Activated T-helper 1 cell treated with anti-CD3 and anti-CD28 coated beads, Interleukin-12 subunit alpha, Interleukin-12 subunit beta, Interleukin-2, Interleukin-4 antibody, amounts not matched to agents 30 ng/mL and 10 ng/mL and 1 ng/mL, durations not matched to agents 14 hours and 24 hours and 36 hours (primary cell): Measurements from ENCODE around the gene SIKE1. TPM values are rescaled to one million over a fixed set of nuclear protein-coding genes. Genes with fewer than 3 reads are reported as not detected.
A peak's percentile ranks its signal among the peaks of the same experiment; 100 is the strongest.
"Not testable (repeated sequence)": the region's sequence is repeated elsewhere in the genome, so short reads cannot be mapped to it uniquely, and the experiment has no call there.

Source experiments
- DNase-seq: peaks from one replicate; pipeline ENCODE4 v3.0.0; 2021; ENCODE audit warnings: low spot score
- H3K27ac Mint-ChIP-seq: one replicate; pipeline ENCODE4 v1.8.0; 2021; ENCODE audit warnings: mild to moderate bottlenecking, mixed read lengths
- H3K27me3 Mint-ChIP-seq: one replicate; pipeline ENCODE4 v1.8.0; 2022; ENCODE audit warnings: mild to moderate bottlenecking, moderate library complexity, mixed read lengths; ENCODE audit not compliant: insufficient read depth
- H3K36me3 Mint-ChIP-seq: one replicate; pipeline ENCODE4 v1.8.0; 2021; ENCODE audit warnings: low read depth, mixed read lengths
- H3K4me1 Mint-ChIP-seq: one replicate; pipeline ENCODE4 v1.8.0; 2021; ENCODE audit warnings: low read depth, mixed read lengths
- H3K4me3 Mint-ChIP-seq: one replicate; pipeline ENCODE4 v1.8.0; 2021; ENCODE audit warnings: mild to moderate bottlenecking, moderate library complexity, mixed read lengths
- H3K9me3 Mint-ChIP-seq: one replicate; pipeline ENCODE4 v1.8.0; 2021; ENCODE audit warnings: mixed read lengths
- intact Hi-C: fragments of 100-400 bp; cut with micrococcal nuclease; formaldehyde crosslinking; loops from one replicate; pipeline ENCODE4 v1.15.1; 2024
- total RNA-seq: library from RNA; stranded (reverse); gene quantifications from 2 replicates; pipeline ENCODE4 v1.2.3, GENCODE V29; 2022

SIKE1 gene
- total RNA-seq, 1 donor from 2014 or later, result 65.0 TPM

DNA sequence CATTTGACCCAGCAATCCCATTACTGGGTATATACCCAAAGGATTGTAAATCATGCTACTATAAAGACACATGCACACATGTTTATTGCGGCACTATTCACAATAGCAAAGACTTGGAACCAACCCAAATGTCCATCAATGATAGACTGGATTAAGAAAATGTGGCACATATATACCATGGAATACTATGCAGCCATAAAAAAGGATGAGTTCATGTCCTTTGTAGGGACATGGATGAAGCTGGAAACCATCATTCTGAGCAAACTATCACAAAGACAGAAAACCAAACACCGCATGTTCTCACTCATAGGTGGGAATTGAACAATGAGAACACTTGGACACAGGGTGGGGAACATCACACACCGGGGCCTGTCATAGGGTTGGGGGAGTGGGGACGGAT lies 3.8 kb downstream of the SIKE1 start:
- DNase-seq, intact Hi-C loops, H3K27ac Mint-ChIP-seq, H3K4me3 Mint-ChIP-seq, H3K9me3 Mint-ChIP-seq, H3K27me3 Mint-ChIP-seq: not testable (repeated sequence)
- peaks cover 34% of the 10 kb centered on the region for H3K4me1 Mint-ChIP-seq
- H3K36me3 Mint-ChIP-seq, result peaks cover 37% of the 10 kb centered on the region

DNA sequence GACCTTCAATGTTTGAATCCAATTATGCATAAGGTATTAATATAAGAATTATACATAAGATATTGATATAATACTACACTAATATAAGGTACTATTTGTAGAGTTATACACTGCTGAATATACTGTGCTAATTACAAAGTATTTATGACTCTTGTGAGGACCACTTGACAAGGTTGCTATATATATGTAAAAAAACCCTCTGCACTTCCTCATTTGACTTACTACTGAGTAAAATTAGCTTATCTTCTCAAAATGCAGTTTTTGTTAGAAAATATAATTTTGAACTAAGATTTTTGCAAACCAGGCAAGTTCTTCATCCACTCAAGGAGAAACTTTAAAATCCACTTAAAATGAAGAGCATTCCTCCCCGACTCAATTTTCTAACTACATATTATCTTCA lies 8.5 kb downstream of the SIKE1 start:
- no peak overlapping the region for H3K4me3 Mint-ChIP-seq
- no peaks in the 10 kb centered on the region for H3K4me1 Mint-ChIP-seq
- intact Hi-C loops, result no loop called here
- peaks cover 24% of the 10 kb centered on the region for H3K36me3 Mint-ChIP-seq
- no peaks in the 10 kb centered on the region for H3K27me3 Mint-ChIP-seq
- H3K27ac Mint-ChIP-seq, result no peak overlapping the region
- no peaks in the 10 kb centered on the region for H3K9me3 Mint-ChIP-seq
- no peak for DNase-seq

DNA sequence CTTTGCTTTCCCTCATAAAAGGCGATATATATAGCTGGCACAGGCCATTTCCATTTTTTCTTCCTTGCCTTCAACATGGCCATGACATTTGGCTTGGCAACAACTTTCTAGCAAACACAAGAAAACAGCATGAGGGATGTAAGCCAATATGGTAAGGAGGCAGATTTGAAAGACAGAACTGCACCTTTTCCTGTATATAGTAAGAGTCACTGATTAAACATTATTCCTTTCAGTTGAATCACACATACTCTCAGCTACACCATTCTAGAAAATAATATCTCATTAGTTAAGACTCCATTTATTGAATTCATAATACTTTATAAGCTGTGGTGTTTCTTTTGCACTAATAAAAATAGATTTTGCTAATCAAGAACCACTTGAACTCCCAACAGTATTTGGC lies 9.5 kb downstream of the SIKE1 start:
- no peaks in the 10 kb centered on the region for H3K4me1 Mint-ChIP-seq

DNA sequence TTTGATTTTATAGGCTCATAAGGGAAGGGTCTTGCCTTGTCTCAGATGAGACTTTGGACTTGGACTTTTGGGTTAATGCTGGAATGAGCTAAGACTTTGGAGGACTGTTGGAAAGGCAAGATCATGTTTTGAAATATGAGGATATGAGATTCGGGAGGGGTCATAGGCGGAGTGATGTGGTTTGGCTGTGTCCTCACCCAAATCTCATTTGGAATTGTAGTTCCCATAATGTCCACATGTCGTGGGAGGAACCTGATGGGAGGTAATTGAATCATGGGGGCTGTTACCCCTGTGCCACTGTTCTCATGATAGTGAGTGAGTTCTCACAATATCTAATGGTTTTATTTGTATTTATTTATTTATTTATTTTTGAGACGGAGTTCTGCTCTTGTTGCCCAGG lies 15.8 kb downstream of the SIKE1 start:
- peaks cover 4% of the 10 kb centered on the region for H3K36me3 Mint-ChIP-seq

More for the DNA sequence above, 9.5 kb downstream of the SIKE1 start:
- Mint-ChIP-seq H3K4me3 (no peak overlapping the region), H3K27me3 (no peaks in the 10 kb centered on the region), H3K9me3 (no peaks in the 10 kb centered on the region), H3K27ac (no peak overlapping the region), H3K36me3 (peaks cover 15% of the 10 kb centered on the region)
- no peak for DNase-seq
- intact Hi-C loops, result no loop called here

DNA sequence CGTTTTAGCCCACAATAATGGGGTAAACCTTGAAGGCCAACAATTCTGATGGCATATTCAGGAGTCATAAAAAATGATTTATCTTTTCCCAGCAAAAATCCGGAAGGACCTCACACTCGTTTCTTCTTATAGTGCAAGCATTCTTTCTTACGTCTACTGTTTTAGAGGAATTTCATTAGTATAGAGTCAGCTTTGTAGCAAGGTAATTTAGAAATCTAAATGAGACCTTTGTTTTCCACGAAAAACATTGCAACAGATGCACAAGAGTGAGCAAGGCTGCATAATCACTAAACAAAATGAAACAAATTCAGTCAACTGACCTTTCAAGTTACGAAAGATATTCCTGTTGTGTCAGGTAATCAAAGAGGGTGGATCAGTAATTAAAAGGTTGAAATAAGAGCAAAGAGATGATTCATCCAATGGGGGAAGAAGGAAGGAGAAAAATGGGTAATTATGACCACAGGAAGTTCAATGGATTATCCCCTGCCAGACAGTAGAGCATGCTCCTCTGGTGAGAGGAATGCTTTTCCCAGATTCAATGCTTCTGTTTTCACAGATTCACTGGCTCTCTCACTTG lies 22.1 kb downstream of the SIKE1 start:
- Mint-ChIP-seq H3K36me3 (peaks cover 22% of the 10 kb centered on the region), H3K27me3 (no peaks in the 10 kb centered on the region), H3K4me3 (peak overlapping the region; percentile 99), H3K27ac (peak overlapping the region; percentile 100), H3K4me1 (peaks cover 42% of the 10 kb centered on the region), H3K9me3 (peaks cover 8% of the 10 kb centered on the region)
- no peak for DNase-seq
- intact Hi-C loops, result loop anchor here (1.0 to 10.0 kb wide), 5 partner anchors 412 to 1802 kb away; partner anchors contain the start of genes DCLRE1B, LRIG2 and SLC16A1

More for the DNA sequence above, 15.8 kb downstream of the SIKE1 start:
- no peak for DNase-seq
- intact Hi-C loops, result no loop called here
- Mint-ChIP-seq H3K4me1 (no peaks in the 10 kb centered on the region), H3K9me3 (peaks cover 6% of the 10 kb centered on the region), H3K4me3 (no peak overlapping the region), H3K27me3 (no peaks in the 10 kb centered on the region), H3K27ac (no peak overlapping the region)

DNA sequence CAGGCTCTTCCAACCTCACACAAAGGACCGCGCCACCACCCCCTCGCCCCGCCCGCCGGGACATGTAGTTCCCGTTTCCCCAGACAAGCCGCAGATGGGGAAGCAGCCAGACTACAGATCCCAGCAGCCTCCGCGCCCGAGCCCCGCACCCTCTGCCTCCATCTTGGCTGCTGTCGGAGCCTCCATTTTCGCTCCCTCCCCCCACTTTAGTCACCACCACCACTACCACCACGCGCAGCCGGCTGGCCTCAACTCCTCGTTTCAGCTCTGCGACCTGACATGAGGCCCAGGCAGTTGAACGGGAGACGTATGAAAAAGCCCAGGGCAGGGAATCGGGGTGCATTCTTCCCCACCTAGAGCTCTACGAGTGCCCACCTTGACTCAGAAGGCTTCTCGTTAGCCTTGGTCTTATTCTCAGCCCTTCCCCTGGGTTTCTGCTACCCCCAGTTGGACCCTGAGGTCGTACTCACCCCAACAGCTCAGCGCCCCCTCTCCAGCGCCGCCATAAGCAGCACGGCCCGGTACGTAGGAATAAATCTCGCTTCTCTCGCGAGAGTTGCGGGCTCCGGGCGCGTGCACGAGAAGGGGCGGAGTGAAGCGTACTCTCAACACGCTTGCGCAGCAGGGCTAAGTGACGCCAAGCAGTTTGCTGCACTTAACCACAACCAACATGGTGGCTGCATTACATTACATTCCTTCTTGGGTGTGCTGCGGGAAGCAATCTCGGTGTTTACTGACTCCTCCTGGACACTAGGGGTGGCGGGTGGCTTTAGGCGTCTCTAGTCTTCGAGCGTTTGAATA lies 22.8 kb downstream of the SIKE1 start, which contains the start of gene CSDE1:
Gene CSDE1, minus strand, starts transcription at position 530 of the 801 bp plus-strand sequence. CDS start 18,094 bp downstream, outside the sequence.
- peaks cover 3% of the 10 kb centered on the region for H3K9me3 Mint-ChIP-seq
- H3K4me1 Mint-ChIP-seq, result peaks cover 42% of the 10 kb centered on the region
- H3K36me3 Mint-ChIP-seq, result peaks cover 22% of the 10 kb centered on the region
- DNase-seq, result peak; percentile 96
- H3K4me3 Mint-ChIP-seq, result peak within 1 kb of the TSS; percentile 99
- H3K27me3 Mint-ChIP-seq, result no peaks in the 10 kb centered on the region
- intact Hi-C loops, result loop anchor here (1.0 to 10.0 kb wide), 14 partner anchors 23 to 1801 kb away; partner anchors contain the start of genes BCAS2, DCLRE1B, DENND2C and LRIG2
- H3K27ac Mint-ChIP-seq, result peak within 1 kb of the TSS; percentile 100

DNA sequence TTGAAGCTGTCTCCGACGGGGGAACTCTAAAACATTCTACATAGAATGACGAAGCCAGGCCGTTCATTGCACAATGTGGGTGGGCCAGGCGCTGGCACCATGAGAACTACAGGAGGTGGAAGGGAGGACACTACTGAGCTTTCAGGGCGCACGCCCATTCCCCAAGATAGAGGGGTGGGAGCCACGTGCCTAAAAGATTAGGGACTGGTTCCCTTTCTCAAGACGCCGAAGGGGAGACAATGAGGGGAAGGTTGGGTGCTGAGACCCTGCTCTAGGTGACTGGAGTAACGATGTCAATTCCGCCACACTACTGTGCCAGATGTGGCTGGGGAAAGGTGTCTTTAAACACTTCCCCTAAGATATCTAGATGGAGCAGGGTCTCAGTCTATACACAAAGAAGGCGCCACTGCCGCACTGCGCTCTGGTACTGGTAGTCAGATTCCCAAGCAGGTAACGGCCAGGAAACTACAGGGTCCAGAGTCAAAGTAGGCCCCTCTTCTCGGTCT lies 23.5 kb downstream of the SIKE1 start:
- Mint-ChIP-seq H3K4me3 (peak overlapping the region; percentile 99), H3K9me3 (peaks cover 3% of the 10 kb centered on the region), H3K27ac (peak overlapping the region; percentile 100), H3K27me3 (no peaks in the 10 kb centered on the region), H3K4me1 (peaks cover 49% of the 10 kb centered on the region), H3K36me3 (peaks cover 24% of the 10 kb centered on the region)
- intact Hi-C loops, result loop anchor here (1.0 to 10.0 kb wide), 12 partner anchors 12 to 1682 kb away; partner anchors contain the start of genes BCAS2, DENND2C, LRIG2 and MAGI3
- DNase-seq, result peak; percentile 5

DNA sequence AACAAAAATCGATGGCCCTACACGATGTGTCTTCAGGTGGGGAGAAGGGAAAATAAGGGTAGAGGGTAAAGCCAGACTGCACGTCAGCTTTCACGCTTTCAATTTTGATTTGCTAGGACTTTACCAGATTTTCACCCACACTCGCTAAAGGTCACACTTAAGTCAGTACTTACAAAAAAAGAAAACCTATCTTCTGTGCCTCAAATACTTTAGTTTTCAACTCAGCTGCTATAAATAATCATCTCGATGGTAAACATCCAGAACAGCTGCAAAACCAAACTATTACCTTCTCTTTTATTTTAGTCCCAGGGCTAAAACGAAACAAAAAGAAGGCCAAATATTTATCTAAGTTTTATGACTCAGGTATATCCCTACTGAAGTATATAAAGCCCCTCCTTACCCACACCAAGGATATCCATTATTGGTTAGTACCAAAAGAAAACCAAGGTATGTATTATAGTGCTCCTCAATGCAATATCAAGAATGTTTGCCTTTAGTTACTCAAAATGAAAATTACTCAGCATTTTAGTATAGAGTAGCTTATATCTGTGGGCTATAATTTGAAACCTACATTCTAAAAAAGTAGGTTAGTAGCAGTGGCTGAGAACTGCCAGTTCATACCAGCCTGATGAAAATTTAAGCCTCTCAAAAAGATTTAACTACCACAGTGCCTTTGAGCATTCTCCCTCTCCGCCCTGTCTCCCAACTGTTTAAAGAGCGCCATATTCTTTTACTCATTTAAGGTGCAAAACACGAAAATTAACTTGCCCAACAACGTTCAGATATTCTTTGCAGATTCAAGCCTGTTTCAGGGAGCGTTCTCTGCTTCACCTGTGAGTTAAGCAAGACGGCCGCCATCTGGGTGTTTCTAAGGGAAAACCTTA lies 24.2 kb downstream of the SIKE1 start:
- intact Hi-C loops, result loop anchor here (1.0 to 10.0 kb wide), 6 partner anchors 11 to 1681 kb away; partner anchors contain the start of genes LRIG2 and MAGI3
- Mint-ChIP-seq H3K9me3 (peaks cover 3% of the 10 kb centered on the region), H3K4me1 (peaks cover 56% of the 10 kb centered on the region), H3K36me3 (peaks cover 28% of the 10 kb centered on the region), H3K27ac (peak overlapping the region; percentile 100), H3K4me3 (peak overlapping the region; percentile 99), H3K27me3 (no peaks in the 10 kb centered on the region)
- no peak for DNase-seq

DNA sequence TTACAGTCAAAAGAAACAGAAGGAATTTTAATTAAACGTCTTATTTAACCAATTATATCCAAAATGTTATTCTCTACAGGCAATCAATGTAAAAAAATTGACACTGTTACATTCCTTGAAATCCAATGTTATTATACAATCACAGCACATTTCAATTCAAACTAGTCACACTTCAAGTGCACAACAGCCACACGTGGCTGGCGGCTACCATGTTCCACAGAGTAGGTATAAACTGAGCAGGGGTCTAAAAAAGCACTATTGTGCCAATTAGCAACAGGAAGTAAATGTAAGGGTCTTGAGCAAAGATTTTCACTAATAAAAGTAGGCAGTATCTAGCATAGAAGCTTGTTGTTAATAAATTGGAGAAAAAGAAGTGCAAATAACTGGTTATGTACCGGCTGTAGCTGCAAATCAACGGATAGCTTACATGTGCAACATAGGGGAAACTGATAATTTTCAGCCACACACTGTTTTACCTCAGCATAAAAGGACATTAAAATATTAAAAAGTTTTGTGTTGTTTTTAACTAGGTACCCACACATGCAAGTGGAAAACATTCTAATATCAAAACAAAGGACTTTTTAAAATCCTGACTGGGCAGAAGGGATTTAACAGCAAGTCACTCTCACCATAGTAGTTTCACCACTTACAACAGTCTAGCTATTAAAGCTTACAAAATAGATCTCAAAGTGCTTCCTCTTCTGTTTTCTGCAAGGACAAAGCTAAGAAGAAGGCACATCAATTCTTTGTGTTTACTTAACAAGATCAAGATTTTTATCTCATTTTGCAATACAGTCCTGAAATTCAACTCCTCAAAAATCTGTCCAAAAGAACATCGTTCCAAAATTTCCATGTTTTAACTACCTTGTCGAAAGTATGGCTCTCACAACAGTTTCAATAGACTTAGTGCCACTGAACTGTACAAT lies 25.2 kb downstream of the SIKE1 start:
- intact Hi-C loops, result loop anchor here (5.0 to 10.0 kb wide), 2 partner anchors 892 to 1680 kb away; partner anchors contain the start of gene LRIG2
- Mint-ChIP-seq H3K36me3 (peaks cover 30% of the 10 kb centered on the region), H3K4me1 (peaks cover 66% of the 10 kb centered on the region)

DNA sequence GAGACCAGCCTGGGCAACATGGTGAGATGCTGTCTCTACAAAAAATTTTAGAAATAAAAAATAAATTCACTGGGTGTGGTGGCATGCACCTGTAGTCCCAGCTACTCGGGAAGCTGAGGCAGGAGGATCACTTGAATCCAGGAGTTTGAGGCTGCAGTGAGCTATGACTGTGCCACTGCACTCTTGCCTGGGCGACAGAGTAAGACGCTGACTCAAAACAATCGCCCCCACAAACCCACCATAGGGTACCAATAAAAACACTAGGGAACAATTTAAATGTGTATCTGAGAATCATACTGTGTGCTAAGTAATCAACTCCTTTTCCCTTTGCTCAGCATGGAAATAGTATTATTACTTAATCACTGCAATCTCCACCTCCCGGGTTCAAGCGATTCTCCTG lies 26.8 kb downstream of the SIKE1 start:
- peaks cover 74% of the 10 kb centered on the region for H3K4me1 Mint-ChIP-seq
- H3K27ac Mint-ChIP-seq, H3K27me3 Mint-ChIP-seq, DNase-seq, H3K9me3 Mint-ChIP-seq: not testable (repeated sequence)
- peak overlapping the region; percentile 99 for H3K4me3 Mint-ChIP-seq
- peaks cover 37% of the 10 kb centered on the region for H3K36me3 Mint-ChIP-seq
- intact Hi-C loops, result loop anchor here (10.0 kb wide), 1 partner anchor 1679 kb away; the partner anchor contains the start of gene LRIG2

More for the DNA sequence above, 25.2 kb downstream of the SIKE1 start:
- H3K27me3 Mint-ChIP-seq, result no peaks in the 10 kb centered on the region
- DNase-seq, result no peak
- H3K9me3 Mint-ChIP-seq, result peaks cover 3% of the 10 kb centered on the region
- H3K4me3 Mint-ChIP-seq, result peak overlapping the region; percentile 99
- H3K27ac Mint-ChIP-seq, result peak overlapping the region; percentile 100

DNA sequence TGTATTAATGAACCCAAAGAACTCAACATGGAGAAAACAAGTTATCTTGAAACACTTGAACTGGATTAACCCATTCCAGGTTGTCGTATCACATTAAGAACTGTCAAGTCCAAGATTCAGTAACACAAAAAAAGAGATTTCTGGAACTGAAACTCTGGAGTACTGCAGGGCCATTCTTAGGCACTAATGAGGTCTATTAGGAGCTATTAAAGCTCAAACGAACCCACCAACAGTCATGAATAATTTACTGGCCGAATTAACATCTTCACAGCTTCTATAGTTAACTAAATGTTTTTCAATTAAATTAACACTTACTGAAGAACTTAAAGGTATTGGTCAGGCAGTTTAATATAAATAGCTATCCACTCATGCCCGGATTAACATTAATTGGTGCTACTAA lies 27.3 kb downstream of the SIKE1 start:
- intact Hi-C loops, result loop anchor here (10.0 kb wide), 1 partner anchor 1678 kb away; the partner anchor contains the start of gene LRIG2
- Mint-ChIP-seq H3K27me3 (no peaks in the 10 kb centered on the region), H3K36me3 (peaks cover 41% of the 10 kb centered on the region), H3K4me1 (peaks cover 75% of the 10 kb centered on the region), H3K4me3 (no peak overlapping the region), H3K27ac (no peak overlapping the region), H3K9me3 (no peaks in the 10 kb centered on the region)
- DNase-seq, result no peak
